WTC11 (cell line): ENCODE data around the gene KCNH3. TPM values are rescaled to one million over a fixed set of nuclear protein-coding genes. Genes with fewer than 3 reads are reported as not detected.

Experiments
- ATAC-seq: fragments of 200-7000 bp; cut with Tn5 transposase; 2 replicates; pipeline ENCODE4 v1.10.0; 2021; ENCODE audit warnings: mild to moderate bottlenecking, moderate library complexity
- CTCF ChIA-PET: fragments of 300-600 bp; sonication (Branson Sonifier 250); formaldehyde crosslinking; loops from one replicate; lab custom pipeline; 2021; ENCODE audit warnings: antibody characterized with exemption; lab: Charles Lee
- POLR2A ChIA-PET: fragments of 350-600 bp; sonication (Branson Sonifier 250); formaldehyde crosslinking; loops from one replicate; lab custom pipeline; 2021; ENCODE audit warnings: antibody characterized with exemption; lab: Charles Lee
- DNase-seq: peaks from one replicate; pipeline ENCODE4 v3.0.0; 2021; ENCODE audit warnings: low spot score
- H3K27ac Mint-ChIP-seq: 2 replicates; pipeline ENCODE4 v1.8.0; 2021; ENCODE audit warnings: mixed read lengths
- H3K27me3 Mint-ChIP-seq: 2 replicates; pipeline ENCODE4 v1.8.0; 2021; ENCODE audit warnings: low read depth, mild to moderate bottlenecking, moderate library complexity, mixed read lengths
- H3K36me3 Mint-ChIP-seq: 2 replicates; pipeline ENCODE4 v1.8.0; 2021; ENCODE audit warnings: mixed read lengths
- H3K4me1 Mint-ChIP-seq: 2 replicates; pipeline ENCODE4 v1.8.0; 2022; ENCODE audit warnings: mixed read lengths
- H3K4me3 Mint-ChIP-seq: 2 replicates; pipeline ENCODE4 v1.8.0; 2021; ENCODE audit warnings: mild to moderate bottlenecking, moderate library complexity, mixed read lengths
- H3K9me3 Mint-ChIP-seq: 2 replicates; pipeline ENCODE4 v1.8.0; 2021; ENCODE audit warnings: mixed read lengths
- CREM ChIP-seq: sonication (generic); formaldehyde crosslinking; IDR thresholded peaks from 2 replicates; pipeline ENCODE4 v1.8.1; 2022; ENCODE audit warnings: mild to moderate bottlenecking, missing genetic modification reagents, moderate library complexity
- ESRRA ChIP-seq: sonication (generic); formaldehyde crosslinking; IDR thresholded peaks from 2 replicates; pipeline ENCODE4 v1.8.1; 2022; ENCODE audit warnings: mild to moderate bottlenecking, missing genetic modification reagents, borderline replicate concordance
- FOXK1 ChIP-seq: sonication (generic); formaldehyde crosslinking; IDR thresholded peaks from 2 replicates; pipeline ENCODE4 v1.8.0; 2022; ENCODE audit warnings: mild to moderate bottlenecking, moderate library complexity, missing genetic modification reagents
- FOXP1 ChIP-seq: sonication (generic); formaldehyde crosslinking; IDR thresholded peaks from 2 replicates; pipeline ENCODE4 v1.8.0; 2022; ENCODE audit warnings: missing genetic modification reagents, mild to moderate bottlenecking, moderate library complexity, borderline replicate concordance
- GABPB1 ChIP-seq: sonication (generic); formaldehyde crosslinking; IDR thresholded peaks from 2 replicates; pipeline ENCODE4 v1.8.1; 2023; ENCODE audit warnings: mild to moderate bottlenecking, missing genetic modification reagents
- NR2C2 ChIP-seq: sonication (generic); formaldehyde crosslinking; IDR thresholded peaks from 2 replicates; pipeline ENCODE4 v1.8.0; 2022; ENCODE audit warnings: mild to moderate bottlenecking, missing genetic modification reagents
- NR3C1 ChIP-seq: sonication (generic); formaldehyde crosslinking; conservative IDR thresholded peaks from 2 replicates; pipeline ENCODE4 v1.8.1; 2023; ENCODE audit warnings: low read depth, mild to moderate bottlenecking, missing genetic modification reagents
- OVOL2 ChIP-seq: fragments of 250-450 bp; sonication (Bioruptor Pico); IDR thresholded peaks from 2 replicates; pipeline ENCODE4 v1.9.0; 2021; ENCODE audit warnings: mild to moderate bottlenecking, borderline replicate concordance
- PRDM15 ChIP-seq: sonication (generic); formaldehyde crosslinking; IDR thresholded peaks from 2 replicates; pipeline ENCODE4 v1.8.0; 2022; ENCODE audit warnings: missing genetic modification reagents
- PRRX2 ChIP-seq: fragments of 250-450 bp; sonication (Bioruptor Pico); IDR thresholded peaks from 2 replicates; pipeline ENCODE4 v1.8.0; 2021; ENCODE audit warnings: mild to moderate bottlenecking
- RELA ChIP-seq: sonication (generic); formaldehyde crosslinking; IDR thresholded peaks from 2 replicates; pipeline ENCODE4 v1.8.1; 2022; ENCODE audit warnings: missing genetic modification reagents, mild to moderate bottlenecking, borderline replicate concordance
- SOX15 ChIP-seq: fragments of 250-450 bp; sonication (Bioruptor Pico); IDR thresholded peaks from 2 replicates; pipeline ENCODE4 v1.9.0; 2021; ENCODE audit warnings: mild to moderate bottlenecking
- TEAD4 ChIP-seq: sonication (generic); formaldehyde crosslinking; IDR thresholded peaks from 2 replicates; pipeline ENCODE4 v1.8.0; 2022; ENCODE audit warnings: mild to moderate bottlenecking, missing genetic modification reagents
- ZMAT4 ChIP-seq: fragments of 250-450 bp; sonication (Bioruptor Pico); IDR thresholded peaks from 2 replicates; pipeline ENCODE4 v1.9.0; 2021; ENCODE audit warnings: mild to moderate bottlenecking
- ZNF121 ChIP-seq: sonication (generic); formaldehyde crosslinking; IDR thresholded peaks from 2 replicates; pipeline ENCODE4 v1.8.0; 2023; ENCODE audit warnings: missing genetic modification reagents
- ZNF138 ChIP-seq: sonication (generic); formaldehyde crosslinking; conservative IDR thresholded peaks from 2 replicates; pipeline ENCODE4 v1.8.1; 2022; ENCODE audit warnings: mild to moderate bottlenecking, moderate library complexity, missing genetic modification reagents
- ZNF317 ChIP-seq: sonication (generic); formaldehyde crosslinking; IDR thresholded peaks from 2 replicates; pipeline ENCODE4 v1.8.1; 2023; ENCODE audit warnings: low read depth, mild to moderate bottlenecking, moderate library complexity, missing genetic modification reagents, borderline replicate concordance
- ZNF416 ChIP-seq: fragments of 250-450 bp; sonication (Bioruptor Pico); IDR thresholded peaks from 2 replicates; pipeline ENCODE4 v1.9.0; 2021; ENCODE audit warnings: mild to moderate bottlenecking, inconsistent platforms
- ZNF671 ChIP-seq: fragments of 250-450 bp; sonication (Bioruptor Pico); IDR thresholded peaks from 2 replicates; pipeline ENCODE4 v1.8.0; 2021; ENCODE audit warnings: mild to moderate bottlenecking
- total RNA-seq: library from RNA; stranded (reverse); gene quantifications from 3 replicates; pipeline ENCODE4 v1.2.3, GENCODE V29; 2021
- TF ChIP-seq, protein P1 (sequence below): sonication (generic); formaldehyde crosslinking; IDR thresholded peaks from 2 replicates; pipeline ENCODE4 v1.8.0; 2023; ENCODE audit warnings: missing genetic modification reagents, mild to moderate bottlenecking, borderline replicate concordance
- TF ChIP-seq, protein P2 (sequence below): sonication (generic); formaldehyde crosslinking; IDR thresholded peaks from 2 replicates; pipeline ENCODE4 v1.8.1; 2023; ENCODE audit warnings: mild to moderate bottlenecking, missing genetic modification reagents, moderate library complexity
- TF ChIP-seq, protein P3 (sequence below): fragments of 250-450 bp; sonication (Bioruptor Pico); IDR thresholded peaks from 2 replicates; pipeline ENCODE4 v1.9.0; 2021; ENCODE audit warnings: mild to moderate bottlenecking, borderline replicate concordance

Gene KCNH3
- total RNA-seq, 1 experiment from 2014 or later = 0.44 TPM

- TF ChIP-seq, protein P1, sequence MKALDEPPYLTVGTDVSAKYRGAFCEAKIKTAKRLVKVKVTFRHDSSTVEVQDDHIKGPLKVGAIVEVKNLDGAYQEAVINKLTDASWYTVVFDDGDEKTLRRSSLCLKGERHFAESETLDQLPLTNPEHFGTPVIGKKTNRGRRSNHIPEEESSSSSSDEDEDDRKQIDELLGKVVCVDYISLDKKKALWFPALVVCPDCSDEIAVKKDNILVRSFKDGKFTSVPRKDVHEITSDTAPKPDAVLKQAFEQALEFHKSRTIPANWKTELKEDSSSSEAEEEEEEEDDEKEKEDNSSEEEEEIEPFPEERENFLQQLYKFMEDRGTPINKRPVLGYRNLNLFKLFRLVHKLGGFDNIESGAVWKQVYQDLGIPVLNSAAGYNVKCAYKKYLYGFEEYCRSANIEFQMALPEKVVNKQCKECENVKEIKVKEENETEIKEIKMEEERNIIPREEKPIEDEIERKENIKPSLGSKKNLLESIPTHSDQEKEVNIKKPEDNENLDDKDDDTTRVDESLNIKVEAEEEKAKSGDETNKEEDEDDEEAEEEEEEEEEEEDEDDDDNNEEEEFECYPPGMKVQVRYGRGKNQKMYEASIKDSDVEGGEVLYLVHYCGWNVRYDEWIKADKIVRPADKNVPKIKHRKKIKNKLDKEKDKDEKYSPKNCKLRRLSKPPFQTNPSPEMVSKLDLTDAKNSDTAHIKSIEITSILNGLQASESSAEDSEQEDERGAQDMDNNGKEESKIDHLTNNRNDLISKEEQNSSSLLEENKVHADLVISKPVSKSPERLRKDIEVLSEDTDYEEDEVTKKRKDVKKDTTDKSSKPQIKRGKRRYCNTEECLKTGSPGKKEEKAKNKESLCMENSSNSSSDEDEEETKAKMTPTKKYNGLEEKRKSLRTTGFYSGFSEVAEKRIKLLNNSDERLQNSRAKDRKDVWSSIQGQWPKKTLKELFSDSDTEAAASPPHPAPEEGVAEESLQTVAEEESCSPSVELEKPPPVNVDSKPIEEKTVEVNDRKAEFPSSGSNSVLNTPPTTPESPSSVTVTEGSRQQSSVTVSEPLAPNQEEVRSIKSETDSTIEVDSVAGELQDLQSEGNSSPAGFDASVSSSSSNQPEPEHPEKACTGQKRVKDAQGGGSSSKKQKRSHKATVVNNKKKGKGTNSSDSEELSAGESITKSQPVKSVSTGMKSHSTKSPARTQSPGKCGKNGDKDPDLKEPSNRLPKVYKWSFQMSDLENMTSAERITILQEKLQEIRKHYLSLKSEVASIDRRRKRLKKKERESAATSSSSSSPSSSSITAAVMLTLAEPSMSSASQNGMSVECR = no peak
- TF ChIP-seq NR2C2 (CRISPR knock-in tag) (no peak), ZNF121 (CRISPR knock-in tag) (no peak), GABPB1 (no peak), PRRX2 (no peak), ZNF671 (CRISPR knock-in tag) (no peak), PRDM15 (CRISPR knock-in tag) (no peak), ZNF317 (CRISPR knock-in tag) (no peak)
- TF ChIP-seq, protein P2, sequence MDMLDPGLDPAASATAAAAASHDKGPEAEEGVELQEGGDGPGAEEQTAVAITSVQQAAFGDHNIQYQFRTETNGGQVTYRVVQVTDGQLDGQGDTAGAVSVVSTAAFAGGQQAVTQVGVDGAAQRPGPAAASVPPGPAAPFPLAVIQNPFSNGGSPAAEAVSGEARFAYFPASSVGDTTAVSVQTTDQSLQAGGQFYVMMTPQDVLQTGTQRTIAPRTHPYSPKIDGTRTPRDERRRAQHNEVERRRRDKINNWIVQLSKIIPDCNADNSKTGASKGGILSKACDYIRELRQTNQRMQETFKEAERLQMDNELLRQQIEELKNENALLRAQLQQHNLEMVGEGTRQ (CRISPR knock-in tag) = no peak
Measured at GRCh38 chr12:49558526-49558925, 19.7 kb downstream of the KCNH3 start (continued).

- no peak for TF ChIP-seq FOXK1 (CRISPR knock-in tag)
- no peak for TF ChIP-seq RELA (CRISPR knock-in tag)
- TF ChIP-seq ZMAT4 = no peak
- TF ChIP-seq TEAD4 (CRISPR knock-in tag) = no peak
- no peak for TF ChIP-seq ZNF416 (CRISPR knock-in tag)
- TF ChIP-seq, protein P3, sequence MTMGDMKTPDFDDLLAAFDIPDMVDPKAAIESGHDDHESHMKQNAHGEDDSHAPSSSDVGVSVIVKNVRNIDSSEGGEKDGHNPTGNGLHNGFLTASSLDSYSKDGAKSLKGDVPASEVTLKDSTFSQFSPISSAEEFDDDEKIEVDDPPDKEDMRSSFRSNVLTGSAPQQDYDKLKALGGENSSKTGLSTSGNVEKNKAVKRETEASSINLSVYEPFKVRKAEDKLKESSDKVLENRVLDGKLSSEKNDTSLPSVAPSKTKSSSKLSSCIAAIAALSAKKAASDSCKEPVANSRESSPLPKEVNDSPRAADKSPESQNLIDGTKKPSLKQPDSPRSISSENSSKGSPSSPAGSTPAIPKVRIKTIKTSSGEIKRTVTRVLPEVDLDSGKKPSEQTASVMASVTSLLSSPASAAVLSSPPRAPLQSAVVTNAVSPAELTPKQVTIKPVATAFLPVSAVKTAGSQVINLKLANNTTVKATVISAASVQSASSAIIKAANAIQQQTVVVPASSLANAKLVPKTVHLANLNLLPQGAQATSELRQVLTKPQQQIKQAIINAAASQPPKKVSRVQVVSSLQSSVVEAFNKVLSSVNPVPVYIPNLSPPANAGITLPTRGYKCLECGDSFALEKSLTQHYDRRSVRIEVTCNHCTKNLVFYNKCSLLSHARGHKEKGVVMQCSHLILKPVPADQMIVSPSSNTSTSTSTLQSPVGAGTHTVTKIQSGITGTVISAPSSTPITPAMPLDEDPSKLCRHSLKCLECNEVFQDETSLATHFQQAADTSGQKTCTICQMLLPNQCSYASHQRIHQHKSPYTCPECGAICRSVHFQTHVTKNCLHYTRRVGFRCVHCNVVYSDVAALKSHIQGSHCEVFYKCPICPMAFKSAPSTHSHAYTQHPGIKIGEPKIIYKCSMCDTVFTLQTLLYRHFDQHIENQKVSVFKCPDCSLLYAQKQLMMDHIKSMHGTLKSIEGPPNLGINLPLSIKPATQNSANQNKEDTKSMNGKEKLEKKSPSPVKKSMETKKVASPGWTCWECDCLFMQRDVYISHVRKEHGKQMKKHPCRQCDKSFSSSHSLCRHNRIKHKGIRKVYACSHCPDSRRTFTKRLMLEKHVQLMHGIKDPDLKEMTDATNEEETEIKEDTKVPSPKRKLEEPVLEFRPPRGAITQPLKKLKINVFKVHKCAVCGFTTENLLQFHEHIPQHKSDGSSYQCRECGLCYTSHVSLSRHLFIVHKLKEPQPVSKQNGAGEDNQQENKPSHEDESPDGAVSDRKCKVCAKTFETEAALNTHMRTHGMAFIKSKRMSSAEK (CRISPR knock-in tag) = no peak
- TF ChIP-seq ZNF138 = no peak
- no peak for TF ChIP-seq ESRRA
- no peak for TF ChIP-seq NR3C1
- no peak for TF ChIP-seq FOXP1
- no peak for TF ChIP-seq OVOL2 (CRISPR knock-in tag)
- no peak for TF ChIP-seq CREM
- no peak for TF ChIP-seq SOX15 (CRISPR knock-in tag)
- POLR2A ChIA-PET = no interaction called here
- H3K4me3 Mint-ChIP-seq = no peak overlapping the region
- H3K27ac Mint-ChIP-seq = no peak overlapping the region
- no peaks in the 10 kb centered on the region for H3K4me1 Mint-ChIP-seq
- no peaks in the 10 kb centered on the region for H3K9me3 Mint-ChIP-seq
- no peak for ATAC-seq
- peaks cover 47% of the 10 kb centered on the region for H3K36me3 Mint-ChIP-seq
- no peak for DNase-seq
- H3K27me3 Mint-ChIP-seq = no peaks in the 10 kb centered on the region
- CTCF ChIA-PET = interaction anchor here (0.8 kb wide), 1 partner anchor 21 kb away, joined by 3 read pairs; no protein-coding TSS in a partner anchor
Measured at GRCh38 chr12:49559011-49559675, 20.3 kb downstream of the KCNH3 start.
